Measurements from ENCODE around the gene PTPRG.

The PTPRG gene

DNA sequence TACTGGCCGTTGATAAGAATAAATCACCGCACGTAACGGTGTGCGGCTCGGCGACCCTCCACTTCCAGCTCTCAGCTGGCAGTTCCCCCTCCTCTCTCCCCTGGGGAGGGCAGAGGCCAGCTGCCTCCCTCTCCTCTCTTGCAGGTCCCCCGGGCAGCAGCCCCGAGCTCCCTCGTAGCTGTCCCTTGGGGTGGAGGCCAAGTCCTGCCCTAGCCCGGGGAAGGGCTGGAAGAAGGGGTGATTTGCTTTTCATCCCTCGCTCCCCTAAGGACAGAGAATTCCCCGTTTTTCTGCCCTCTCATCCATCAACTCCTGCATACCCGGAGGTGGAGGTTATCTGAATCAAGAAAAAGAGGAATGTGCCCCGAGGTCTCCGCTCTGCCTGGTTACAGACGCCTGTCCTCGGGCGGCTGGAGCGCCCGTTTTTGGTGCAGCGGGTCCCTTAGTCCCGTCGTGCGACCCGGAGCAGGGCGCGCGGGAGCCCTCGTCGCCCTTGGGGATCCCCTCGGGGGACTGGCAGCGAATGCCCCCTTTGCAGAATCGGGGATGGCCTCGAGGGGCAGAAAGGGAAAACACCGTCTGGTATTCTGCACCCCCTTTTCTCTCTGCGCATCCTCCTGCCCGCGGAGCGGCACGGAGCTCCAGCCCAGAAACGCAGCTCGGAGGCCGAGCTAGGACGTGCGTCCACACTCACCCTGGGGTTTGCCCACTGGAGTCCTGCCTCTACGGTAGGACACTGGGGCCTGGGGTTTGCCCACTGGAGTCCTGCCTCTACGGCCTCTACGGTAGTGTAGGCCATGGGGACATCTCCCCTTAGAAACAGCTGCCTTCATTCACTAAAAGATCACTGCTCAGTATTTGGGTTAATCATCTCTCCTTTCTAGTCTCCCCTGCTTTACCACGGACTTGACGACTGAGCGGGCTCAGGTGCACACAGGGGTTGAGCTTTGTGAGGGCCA is 2.2 kb downstream of the PTPRG start:
- DNase-seq: no peak

DNA sequence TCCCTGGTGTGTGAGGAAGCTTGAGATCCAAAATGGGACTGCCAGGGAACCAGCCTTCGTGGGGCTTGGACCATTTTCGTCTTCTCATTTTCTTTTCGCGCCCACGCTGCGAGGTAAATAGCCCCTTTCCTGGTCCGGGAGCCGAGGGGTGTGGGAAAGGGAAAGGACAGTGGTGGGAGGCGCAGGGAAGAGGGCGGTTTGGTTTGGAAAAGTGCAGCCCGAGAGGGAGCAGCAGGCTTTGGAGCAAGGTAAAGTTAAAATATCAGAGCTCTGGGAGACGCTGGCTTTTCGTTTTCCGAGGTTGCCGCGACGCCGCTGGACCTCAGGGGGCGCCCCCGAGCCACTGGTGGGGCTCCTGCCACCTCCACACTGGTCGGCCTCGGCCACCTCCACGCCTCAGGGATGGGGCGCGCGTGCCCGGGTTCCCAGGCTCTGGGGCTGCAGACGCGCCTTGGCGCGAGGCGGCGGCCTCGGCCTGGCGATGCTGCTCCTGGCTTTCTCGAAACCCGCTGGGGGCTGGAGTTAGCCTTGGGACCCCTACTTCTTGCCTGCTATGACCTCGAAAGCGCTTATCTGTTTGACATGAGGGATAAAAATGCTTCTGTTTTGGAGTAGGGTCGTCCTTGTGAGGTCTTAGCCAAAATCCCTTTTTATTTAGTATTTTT is 3.2 kb downstream of the PTPRG start:
- DNase-seq: no peak

DNA sequence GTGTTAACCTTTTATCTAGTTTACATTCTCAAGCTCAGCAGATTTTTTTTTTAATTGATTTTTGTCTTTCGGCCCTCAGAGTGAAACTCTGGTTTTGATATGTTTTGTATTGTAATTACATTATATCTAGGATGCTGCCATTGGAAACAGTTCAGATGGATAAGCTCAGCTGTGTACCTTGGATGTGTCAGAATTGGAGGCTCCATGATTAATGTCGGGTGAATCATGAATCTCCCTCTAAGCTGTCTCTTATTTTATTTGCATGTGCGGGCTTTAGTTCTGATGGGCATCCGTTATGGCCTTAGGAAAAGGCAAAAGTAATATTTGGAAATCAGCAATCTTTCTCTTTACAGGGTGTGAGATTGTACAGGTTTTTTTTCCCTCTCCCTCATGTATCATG is 4.2 kb downstream of the PTPRG start:
- DNase-seq: no peak

DNA sequence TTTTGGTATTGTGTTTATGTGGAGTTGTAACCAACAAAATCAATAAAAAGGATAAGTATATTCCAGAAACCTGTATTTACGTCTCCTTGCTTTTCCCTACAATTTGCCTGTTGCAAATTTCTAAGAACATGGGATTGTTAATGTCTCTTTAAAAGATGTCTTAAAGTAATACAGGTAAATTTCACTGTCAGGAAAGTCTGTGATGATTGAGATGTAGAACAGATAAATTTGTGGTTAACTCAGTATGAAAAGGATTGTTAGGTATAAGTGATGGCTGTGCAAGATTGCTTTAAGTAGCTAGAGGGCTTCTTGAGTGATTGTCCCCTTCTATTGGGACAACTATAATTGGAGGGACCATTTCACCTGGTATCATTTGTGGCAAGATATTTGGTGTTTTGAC is 6.8 kb downstream of the PTPRG start:
- DNase-seq: no peak

DNA sequence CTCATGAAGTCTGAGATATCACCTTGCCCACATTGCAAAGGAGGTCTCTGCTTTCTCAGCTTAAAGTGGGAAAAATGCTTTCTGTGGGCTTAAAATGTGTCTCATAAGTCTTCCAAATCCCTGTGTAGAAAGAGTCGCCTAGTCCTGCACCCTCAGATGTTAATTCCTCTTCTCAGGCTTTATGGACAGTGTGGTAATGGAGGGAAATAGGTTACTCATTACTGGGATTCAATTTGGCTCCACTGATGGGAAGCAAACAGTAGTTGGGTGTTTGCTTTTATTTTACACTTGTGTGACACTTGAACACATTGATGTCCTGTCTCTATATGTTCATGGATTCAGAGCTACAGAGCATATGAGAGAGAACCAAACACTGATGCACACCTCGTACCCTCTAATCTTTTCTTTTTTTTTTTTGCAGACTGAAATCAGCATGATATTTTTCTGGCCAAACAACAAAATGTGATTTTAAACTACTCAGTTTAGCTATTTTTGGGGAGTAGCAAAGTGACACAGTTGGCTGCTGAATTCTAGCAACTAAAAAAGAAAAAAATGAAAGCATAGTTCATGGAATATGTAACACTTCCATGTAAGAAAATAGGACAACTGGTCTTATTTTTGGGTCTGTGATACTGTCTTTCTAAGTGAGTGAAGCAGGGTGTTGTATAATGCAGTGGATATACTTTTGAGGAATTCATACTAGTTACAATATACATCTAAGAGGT is 8.6 kb downstream of the PTPRG start:
- no peak for DNase-seq

DNA sequence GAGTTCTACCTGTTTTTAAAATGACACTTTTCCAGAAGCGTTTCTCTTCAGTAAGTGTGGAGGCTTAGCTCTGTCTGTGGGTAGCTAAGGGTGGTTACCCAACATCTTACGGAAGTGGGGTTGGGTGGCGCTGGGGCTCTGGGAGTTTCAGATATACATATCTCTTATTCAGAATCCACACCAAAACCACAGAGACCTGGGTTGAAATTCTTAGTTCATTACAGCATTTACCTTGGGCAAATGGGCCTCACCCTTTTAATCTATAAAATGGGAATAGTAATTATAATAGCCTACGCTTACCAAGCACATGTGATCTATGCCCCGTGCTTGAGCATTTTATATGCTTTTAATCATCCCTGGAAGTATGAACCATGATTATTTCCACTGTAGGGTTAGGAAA is 9.4 kb downstream of the PTPRG start:
- DNase-seq: no peak

DNA sequence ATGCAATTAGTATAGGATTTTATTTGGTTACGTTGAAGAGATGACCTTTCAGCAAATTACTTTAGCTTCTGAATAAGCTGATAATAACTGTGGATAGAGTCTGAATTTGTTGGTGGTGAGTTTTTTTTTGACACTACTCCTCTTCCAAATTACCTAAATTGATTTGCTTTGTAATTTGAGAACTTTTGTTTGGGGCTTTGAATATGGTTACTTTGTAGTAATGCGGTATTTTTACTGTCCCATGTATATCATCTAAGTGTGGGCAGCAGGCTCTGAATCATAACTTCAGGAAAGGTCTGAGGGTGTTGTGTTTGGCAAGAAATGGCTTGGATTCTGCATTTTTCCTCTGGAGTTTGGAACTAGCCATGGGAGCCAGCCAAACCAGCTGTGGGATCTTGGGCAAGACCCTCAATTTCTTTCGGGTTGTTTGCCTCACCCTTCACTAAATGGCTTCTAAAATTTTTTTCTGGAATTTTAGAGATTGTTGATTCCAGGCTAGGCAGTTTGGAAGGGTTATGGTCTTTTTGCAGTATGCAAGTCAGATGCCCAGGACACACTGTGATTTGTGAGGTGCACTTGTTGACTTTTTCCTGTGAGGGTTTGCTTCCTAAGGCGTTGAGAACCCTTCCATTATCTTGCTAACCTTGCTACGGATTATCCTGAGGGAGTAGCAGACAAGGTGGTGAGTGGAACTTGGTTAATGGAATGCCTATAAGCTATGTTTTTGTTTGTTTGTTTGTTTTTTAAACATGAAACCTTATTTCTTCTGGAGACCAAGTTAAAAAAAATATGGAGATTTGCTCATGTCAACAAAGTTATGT is 10.4 kb downstream of the PTPRG start:
- DNase-seq: no peak

DNA sequence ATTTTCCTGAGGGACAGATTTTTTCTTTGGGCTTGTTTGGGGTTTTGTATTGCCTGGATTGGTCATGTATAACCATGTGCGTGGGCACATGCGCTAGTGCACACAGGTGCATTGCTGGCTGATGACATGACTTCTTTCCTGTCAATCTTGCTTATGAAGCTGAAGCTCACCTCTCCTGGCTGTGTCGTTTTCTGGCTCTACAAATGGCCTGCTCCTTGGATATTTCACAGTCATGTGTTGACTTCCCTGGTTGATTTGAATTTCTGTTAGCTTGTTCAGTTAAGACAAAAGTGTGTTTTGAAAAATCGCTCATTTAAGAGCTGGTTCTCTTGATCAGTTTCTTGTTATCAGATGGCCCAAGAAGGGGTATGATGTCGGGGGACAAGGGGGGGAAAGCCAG is 11.5 kb downstream of the PTPRG start:
- DNase-seq: no peak

DNA sequence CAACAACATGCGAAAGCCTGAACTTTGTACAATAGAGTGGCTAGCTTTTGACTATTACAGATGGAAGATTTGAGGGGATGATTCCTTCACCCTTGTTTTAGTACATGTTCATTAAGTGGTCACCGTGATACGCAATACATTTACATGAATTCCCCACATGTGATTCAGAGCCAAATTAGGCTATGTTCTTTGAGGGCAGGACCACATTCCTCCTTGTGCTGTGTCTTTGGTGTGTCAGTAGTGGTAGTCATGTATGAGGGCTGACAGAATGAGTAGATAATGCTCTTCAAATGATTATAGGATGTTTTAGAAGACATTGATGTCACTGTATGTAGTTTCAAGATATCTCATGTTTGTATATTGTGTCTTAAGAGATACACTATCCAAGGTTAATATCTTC is 12.1 kb downstream of the PTPRG start:
- DNase-seq: no peak

DNA sequence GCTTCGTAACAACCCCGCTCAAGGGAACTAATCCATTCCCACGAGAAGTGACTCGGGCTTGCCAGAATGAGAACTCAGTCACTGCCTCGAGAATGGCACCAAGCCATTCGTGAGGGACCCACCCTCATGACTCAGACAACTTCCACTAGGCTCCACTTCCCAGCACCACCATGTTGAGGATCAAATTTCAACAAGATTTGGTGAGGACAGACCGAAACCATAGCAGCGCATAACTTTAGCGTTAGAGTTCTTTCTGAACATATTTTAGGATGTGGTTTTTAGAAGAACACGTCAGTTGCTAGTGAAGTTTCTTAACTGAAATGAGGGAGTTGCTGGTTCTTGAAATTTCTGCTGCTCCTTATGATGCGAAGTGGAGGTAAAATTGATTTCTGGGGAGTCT is 13.5 kb downstream of the PTPRG start:
- no peak for DNase-seq

DNA sequence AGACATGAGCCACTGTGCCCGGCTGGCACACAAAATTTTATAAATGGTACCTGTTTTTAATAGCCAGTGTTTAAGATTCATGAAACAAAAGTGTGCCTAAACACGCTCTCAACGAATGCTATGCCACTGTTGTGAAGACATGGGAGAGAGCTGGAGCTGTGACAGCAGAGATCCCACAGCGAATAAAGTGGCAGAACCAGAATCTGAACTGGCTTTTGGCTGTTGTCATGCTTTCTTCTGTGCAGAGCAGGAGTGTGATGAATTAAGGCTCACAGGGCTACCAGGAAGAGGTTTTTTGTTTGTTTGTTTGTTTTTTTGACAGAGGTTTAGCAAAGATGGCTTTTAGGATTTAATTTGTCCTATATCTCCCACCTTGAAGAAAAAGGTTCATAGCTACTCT is 14.5 kb downstream of the PTPRG start:
- DNase-seq: no peak

DNA sequence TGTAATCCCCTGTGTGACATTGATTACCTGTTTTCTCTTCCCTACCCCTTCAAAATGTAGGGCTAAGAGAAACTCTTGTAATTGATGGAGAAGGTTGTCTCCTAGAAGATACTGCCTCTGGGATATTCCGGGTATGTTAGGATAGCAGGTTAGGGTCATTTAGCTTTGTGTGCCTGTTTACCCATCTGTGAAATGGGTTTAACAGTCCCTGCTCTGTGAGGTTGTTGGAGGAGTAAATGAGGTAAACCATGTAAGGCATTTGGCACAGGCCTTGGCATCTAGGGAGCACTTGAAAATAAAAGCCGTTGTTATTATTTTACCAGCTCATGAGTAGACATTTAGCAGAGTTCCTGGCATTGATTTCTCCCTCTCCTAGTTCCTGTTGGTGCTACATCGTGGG is 16.4 kb downstream of the PTPRG start:
- no peak for DNase-seq

DNA sequence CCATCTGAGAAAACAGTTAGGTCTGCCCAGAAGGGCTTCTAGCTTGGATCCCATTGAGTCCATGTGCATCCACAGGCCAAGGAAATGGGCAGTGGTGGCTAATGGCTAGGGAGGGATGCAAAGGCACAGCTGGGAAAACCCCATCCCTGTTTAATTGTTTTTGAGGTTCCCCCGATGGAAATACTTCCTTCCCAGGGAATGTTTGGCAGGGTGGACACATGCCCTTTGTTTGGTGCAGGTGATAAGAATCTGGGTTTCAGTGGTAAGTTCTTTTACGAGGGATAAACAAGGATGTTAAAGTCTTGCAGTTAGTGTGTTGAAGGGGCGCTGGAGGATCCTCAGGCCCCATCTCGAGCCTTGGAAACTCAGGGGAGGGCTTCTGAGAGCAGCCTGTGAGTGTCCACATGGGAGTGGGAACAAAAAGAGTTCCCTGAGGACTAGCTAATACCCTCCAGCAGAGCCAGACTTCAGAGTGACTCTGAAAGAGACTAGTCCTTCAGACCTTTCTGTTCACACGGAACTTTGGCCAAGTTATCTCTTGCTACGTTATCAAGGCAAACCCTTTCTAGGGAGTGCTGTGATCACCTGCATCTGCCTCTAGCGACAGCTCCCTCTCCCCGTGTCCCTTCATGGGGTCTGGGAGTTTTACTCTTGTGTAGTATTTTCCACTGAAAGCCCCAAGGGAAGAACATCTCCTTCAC is 17.4 kb downstream of the PTPRG start:
- DNase-seq: no peak

DNA sequence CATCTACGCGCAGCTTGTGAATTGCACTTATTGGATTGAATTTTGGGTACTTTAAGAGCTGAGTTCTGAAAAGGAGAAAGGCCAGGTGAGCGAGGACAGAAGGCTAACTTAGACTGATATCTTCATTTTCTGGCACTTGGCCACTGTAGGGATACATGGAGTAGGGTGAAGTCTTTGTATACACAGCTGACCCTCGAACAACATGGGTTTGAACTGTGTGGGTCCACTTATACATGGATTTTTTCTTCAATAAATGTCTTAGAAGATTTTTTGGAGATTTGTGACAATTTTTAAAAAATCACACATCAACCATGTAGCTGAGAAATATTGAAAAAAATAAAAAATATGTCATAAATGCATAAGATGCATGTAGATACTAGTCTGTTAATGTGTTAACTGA is 18.3 kb downstream of the PTPRG start:
- no peak for DNase-seq

DNA sequence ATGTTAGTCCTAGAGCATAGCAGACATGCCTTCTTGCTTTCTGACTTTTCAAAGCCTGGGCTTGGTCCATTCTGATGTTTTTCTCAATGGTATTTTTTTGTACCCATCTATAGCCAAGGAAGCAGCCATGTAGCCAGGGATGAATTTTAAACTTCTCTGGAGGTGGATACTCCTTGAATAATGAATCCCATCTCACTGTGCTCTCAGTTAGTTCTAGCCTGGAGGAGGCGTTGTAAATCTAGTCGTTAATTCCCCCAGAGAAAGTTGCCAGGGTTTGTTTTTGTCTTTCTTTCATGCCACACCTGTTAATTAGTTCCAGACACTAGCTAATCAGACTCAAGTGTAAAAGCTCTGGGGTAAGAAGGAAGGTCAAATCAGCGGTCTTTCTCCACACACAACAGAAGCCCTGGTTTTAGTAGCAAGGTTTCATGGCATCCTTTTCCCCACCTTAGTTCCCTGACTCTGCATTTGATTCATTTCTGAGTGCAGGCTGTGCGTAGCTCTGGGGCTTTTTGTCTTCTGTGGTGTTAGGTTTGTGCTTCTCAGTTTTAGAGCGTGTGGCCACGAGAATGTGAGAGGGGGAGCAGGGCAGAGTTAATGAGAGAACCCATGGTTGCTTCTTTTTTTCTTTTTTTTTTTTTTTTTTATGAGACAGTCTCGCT is 19.7 kb downstream of the PTPRG start:
- no peak for DNase-seq

DNA sequence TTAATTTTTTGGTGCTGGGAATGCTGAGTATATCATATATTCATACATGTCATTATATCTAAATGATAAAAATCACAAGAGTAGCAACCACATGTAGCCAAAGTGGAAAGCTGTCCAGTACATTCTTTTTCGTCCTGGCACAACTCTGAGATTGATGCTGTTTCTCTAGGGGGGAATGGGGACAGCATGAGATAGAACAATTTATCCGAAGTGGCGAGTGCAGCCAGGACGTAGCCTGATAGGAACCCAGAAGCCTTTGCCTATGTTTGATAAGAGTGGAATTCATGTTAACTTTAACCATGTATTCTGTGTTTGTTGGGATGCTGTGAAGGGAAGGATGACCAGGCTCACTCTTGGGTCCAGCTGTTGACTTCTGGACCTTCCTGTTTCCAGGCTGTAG is 20.9 kb downstream of the PTPRG start:
- no peak for DNase-seq

DNA sequence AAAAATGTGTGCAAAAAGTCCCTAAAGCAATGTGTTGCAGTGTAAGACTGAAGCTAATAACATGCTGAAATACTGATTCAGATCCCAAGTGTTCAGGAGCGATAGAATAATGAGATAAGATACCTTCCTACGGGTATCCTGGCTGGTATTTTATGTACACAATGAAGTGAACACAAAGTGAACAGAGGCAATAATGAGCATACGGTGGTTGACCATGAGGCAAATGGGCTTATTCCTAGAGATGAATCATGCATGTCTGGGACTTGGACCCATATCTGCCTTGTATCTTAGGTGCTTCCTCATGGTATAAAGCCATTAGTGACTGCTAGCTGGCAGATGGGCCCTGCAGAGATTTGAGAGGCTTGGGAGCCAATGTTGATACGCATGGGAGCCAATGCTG is 21.5 kb downstream of the PTPRG start:
- DNase-seq: no peak

DNA sequence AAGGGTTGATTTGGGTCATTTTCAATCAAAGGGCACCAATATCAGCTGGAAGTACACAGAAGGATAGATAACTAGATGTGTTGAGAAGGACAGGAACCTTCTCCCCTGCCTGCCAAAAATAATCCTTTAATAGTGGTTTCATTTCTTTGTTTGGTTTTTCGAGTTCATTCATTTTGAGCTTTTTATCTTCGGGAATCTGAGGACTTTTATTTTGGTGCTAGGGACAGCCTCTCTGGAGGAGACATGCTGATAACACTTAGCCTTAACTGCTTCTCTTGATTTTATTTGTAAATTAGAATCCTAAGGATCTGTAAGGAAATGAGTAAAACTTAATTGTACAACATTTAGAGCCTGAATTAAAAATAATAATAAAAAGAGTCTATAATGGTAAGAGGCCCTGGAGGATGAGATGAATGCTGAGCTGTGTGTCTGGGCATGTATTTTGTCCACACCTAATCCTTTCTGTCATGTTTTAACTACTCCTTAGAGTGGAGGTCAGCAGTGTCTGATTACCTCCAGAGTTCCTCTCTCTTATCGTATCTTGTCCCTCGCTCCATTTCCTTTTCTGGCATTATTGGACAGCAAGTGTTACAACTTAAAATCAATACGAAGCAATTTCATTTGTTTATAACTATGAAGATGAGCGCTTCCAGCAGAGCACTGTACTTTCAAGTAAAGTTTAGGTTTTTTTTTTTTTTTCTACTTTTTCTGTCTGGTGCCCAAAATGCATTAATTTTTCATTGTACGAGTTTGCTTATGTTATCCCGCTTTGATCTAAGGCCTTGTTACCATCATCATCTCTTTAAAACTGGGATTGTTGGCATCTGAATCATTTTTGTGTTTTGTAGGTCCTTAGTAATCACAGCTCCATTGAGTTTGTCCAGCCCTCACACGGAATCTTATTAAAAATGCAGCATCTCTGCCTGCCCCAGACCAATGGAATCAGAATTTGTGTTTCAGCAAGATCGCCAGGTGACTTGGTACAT is 22.8 kb downstream of the PTPRG start:
- no peak for DNase-seq

DNA sequence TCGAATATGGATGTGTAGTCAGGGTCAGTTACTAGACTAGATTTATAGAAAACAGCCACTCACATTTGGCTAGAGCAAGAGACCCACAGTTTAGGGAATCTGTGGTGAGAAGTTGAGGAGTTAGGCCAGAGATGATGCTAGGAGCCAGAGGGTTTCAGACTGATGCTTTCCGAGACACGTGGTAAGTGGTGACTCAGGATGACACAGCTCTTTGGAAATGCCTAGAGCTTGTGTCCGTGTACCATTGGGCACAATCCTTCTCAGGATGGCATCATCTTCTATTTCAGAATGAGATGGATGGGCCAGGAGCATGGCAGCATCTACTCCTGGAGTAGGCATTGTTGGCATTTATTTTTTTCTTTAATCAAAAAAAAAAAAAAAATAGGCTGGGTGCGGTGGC is 28.5 kb downstream of the PTPRG start:
- DNase-seq: no peak

DNA sequence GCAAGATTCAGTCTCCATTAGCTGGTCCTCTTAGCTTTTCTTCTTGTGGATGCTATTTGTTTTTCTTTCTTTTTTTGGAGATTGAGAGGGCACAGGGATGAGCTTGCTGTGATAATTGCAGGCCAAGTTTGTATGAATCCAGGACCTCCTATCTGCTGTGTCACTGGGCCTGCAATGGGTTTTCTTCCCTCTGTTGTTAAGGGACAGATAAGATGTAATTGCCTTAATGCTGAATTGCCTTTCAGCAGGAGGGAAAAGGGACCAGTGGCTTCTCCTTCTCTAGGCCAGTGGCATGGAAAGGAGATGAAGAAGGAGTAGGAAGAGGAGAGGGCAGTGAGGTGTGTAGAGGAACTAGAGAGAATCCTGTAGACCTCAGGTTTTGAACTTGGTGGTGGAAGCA is 29.9 kb downstream of the PTPRG start:
- DNase-seq: no peak

Measured in activated effector memory CD4-positive, alpha-beta T cell treated with Interleukin-2 at 50 U/mL for 16 hours (primary cell).